ENCODE results near the gene UBTD1. TPM values are rescaled to one million over a fixed set of nuclear protein-coding genes. Genes with fewer than 3 reads are reported as not detected.

Gene UBTD1
- total and polyA plus RNA-seq, 10 of the 15 experiments (the other 5 are each of a cell fraction or from before 2014, with no cell fraction given), result 0.04 to 1.5 (median 1.2) TPM; not detected in 1

- SMC1A ChIA-PET (ENCODE audit: uncharacterized antibody, unreplicated experiment), result no interaction called here
- Histone ChIP-seq H4K20me1 (ENCODE audit: control insufficient read depth, insufficient read depth) (no peaks in the 10 kb centered on the region), H3K4me2 (ENCODE audit: control insufficient read depth, insufficient read depth) (no peak overlapping the region), H3K27ac (ENCODE audit: control insufficient read depth, insufficient read depth) (no peak overlapping the region), H3K27me3 (replicated peaks in 1 of 2; ENCODE audit: control insufficient read depth in 2 of 2, insufficient read depth in 2 of 2, low read length in 1 of 2) (peaks cover 7 to 9% of the 10 kb centered on the region in 2 experiments), H3K9ac (ENCODE audit: control insufficient read depth, insufficient read depth, low read length) (no peak overlapping the region), H3K36me3 (ENCODE audit: control insufficient read depth in 2 of 2, insufficient read depth in 2 of 2, low read length in 1 of 2) (no peaks in the 10 kb centered on the region), H3K79me2 (ENCODE audit: control insufficient read depth, insufficient read depth, low read length) (no peaks in the 10 kb centered on the region), H3K4me1 (ENCODE audit: control insufficient read depth, insufficient read depth, low read length) (no peaks in the 10 kb centered on the region), H2AFZ (ENCODE audit: control insufficient read depth, low read depth, low read length) (no peak overlapping the region), H3K4me3 (no peak overlapping the region), H3K9me3 (replicated peaks; ENCODE audit: control insufficient read depth, insufficient read depth, low read length) (no peaks in the 10 kb centered on the region)
- ATAC-seq (no peak), FAIRE-seq (no peak), DNase-seq (ENCODE audit: low read depth, low spot score) (no peak)
- POLR2A ChIA-PET, result no interaction called here
- TF ChIP-seq RAD21 (IDR thresholded peaks at IDR 0.05; ENCODE audit: insufficient read depth, low read depth, low read length) (peak; percentile 27), SMAD5 (IDR thresholded peaks at IDR 0.05; ENCODE audit: low read depth) (no peak), CTCF (IDR thresholded peaks at IDR 0.05 in 2 of 3, conservative IDR thresholded peaks at IDR 0.05 in 1 of 3; ENCODE audit: control insufficient read depth in 2 of 3, extremely low read depth in 1 of 3, insufficient read depth in 1 of 3, low read depth in 3 of 3, low read length in 3 of 3) (no peak), IRF3 (IDR thresholded peaks at IDR 0.05) (no peak), EGR1 (IDR thresholded peaks at IDR 0.05; ENCODE audit: borderline replicate concordance in 1 of 2, low read depth in 2 of 2, low read length in 2 of 2) (no peak)
- BruUV-seq (replicated peaks), result no TSS peak
- WGBS (ENCODE audit: insufficient coverage, insufficient replicate concordance, low lambda C conversion rate, missing lambda C conversion rate), result 28% methylated on average over 11 of the region's 11 CpGs
- RAD21 ChIA-PET (ENCODE audit: unreplicated experiment), result interaction anchor here (1.3 to 2.2 kb wide), 2 partner anchors 113 to 115 kb away, joined by 3 to 4 read pairs; no protein-coding TSS in a partner anchor
- CTCF ChIA-PET, result interaction anchor here (0.7 to 1.1 kb wide), 3 partner anchors 14 to 119 kb away, joined by 3 to 4 read pairs (median 4); partner anchors contain the start of gene PI4K2A
- intact Hi-C loops (cut with micrococcal nuclease; ENCODE audit: unreplicated experiment) (no loop called here), in situ Hi-C loops (cut with MboI) (no loop called here)
Observed at GRCh38 chr10:97520978-97521761, 22.4 kb downstream of the UBTD1 start.

Data from GM12878 (cell line).